Gastroesophageal sphincter (tissue), 3 donors: ENCODE data around the gene STARD3.

Experiments used
- CTCF ChIP-seq, 4 experiments: fragments of 200-600 bp in 2 of 4; fragments of 450-650 bp in 2 of 4; sonication (generic) in 1 of 4; IDR thresholded peaks; one replicate each; pipeline ENCODE4 v1.5.1; 2017 to 2019; ENCODE audit warnings: antibody characterized with exemption in 4 of 4, mild to moderate bottlenecking in 2 of 4, moderate library complexity in 2 of 4
- POLR2A ChIP-seq, 2 donors: fragments of 450-650 bp; IDR thresholded peaks; one replicate each; pipeline ENCODE4 v1.6.1; 2017; ENCODE audit warnings: antibody characterized with exemption in 2 of 2, mild to moderate bottlenecking in 2 of 2, moderate library complexity in 1 of 2

GRCh38 chr17:39666231-39666600 lies 29.3 kb downstream of the STARD3 start:
- TF ChIP-seq POLR2A (IDR thresholded peaks at IDR 0.05) (no peak), CTCF (IDR thresholded peaks at IDR 0.05) (no peak)
